ENCODE measurements around the gene SCAMP3. TPM values are rescaled to one million over a fixed set of nuclear protein-coding genes. Genes with fewer than 3 reads are reported as not detected.

SCAMP3 gene
- total and polyA plus RNA-seq, 10 of the 15 experiments (the other 5 are each of a cell fraction or from before 2014, with no cell fraction given): 17.2 to 133 (median 87.3) TPM

GRCh38 chr1:155286544-155286943, 24.4 kb upstream of the SCAMP3 start (continued):
- TF ChIP-seq, protein P1, sequence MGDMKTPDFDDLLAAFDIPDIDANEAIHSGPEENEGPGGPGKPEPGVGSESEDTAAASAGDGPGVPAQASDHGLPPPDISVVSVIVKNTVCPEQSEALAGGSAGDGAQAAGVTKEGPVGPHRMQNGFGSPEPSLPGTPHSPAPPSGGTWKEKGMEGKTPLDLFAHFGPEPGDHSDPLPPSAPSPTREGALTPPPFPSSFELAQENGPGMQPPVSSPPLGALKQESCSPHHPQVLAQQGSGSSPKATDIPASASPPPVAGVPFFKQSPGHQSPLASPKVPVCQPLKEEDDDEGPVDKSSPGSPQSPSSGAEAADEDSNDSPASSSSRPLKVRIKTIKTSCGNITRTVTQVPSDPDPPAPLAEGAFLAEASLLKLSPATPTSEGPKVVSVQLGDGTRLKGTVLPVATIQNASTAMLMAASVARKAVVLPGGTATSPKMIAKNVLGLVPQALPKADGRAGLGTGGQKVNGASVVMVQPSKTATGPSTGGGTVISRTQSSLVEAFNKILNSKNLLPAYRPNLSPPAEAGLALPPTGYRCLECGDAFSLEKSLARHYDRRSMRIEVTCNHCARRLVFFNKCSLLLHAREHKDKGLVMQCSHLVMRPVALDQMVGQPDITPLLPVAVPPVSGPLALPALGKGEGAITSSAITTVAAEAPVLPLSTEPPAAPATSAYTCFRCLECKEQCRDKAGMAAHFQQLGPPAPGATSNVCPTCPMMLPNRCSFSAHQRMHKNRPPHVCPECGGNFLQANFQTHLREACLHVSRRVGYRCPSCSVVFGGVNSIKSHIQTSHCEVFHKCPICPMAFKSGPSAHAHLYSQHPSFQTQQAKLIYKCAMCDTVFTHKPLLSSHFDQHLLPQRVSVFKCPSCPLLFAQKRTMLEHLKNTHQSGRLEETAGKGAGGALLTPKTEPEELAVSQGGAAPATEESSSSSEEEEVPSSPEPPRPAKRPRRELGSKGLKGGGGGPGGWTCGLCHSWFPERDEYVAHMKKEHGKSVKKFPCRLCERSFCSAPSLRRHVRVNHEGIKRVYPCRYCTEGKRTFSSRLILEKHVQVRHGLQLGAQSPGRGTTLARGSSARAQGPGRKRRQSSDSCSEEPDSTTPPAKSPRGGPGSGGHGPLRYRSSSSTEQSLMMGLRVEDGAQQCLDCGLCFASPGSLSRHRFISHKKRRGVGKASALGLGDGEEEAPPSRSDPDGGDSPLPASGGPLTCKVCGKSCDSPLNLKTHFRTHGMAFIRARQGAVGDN (IDR thresholded peaks at IDR 0.05): no peak
- TF ChIP-seq PAX8 (IDR thresholded peaks at IDR 0.05) (no peak), EZH2 (IDR thresholded peaks at IDR 0.05; ENCODE audit: borderline replicate concordance, control insufficient read depth, low read depth, low read length) (no peak), SIN3A (IDR thresholded peaks at IDR 0.05; ENCODE audit: low read depth, low read length) (no peak), FOXK2 (IDR thresholded peaks at IDR 0.05) (no peak), HDAC2 (IDR thresholded peaks at IDR 0.05) (no peak), IRF3 (IDR thresholded peaks at IDR 0.05) (no peak), KAT2A (conservative IDR thresholded peaks at IDR 0.05; ENCODE audit: control insufficient read depth, low read depth, low read length) (no peak)

DNA sequence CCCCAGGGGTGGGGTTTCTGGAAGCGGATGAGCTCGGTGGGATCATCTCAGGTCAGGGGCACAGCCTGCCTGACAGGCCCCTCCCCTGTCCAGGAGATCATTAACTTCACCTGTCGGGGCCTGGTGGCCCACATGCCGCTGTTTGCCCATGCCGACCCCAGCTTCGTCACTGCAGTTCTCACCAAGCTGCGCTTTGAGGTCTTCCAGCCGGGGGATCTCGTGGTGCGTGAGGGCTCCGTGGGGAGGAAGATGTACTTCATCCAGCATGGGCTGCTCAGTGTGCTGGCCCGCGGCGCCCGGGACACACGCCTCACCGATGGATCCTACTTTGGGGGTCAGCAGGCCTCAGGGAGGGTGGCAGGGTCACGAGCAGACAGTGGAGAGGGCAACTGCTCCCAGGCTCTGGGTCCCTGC, 23.5 kb upstream of the SCAMP3 start:
- Histone ChIP-seq H3K4me1 (ENCODE audit: control insufficient read depth, insufficient read depth, low read length) (no peaks in the 10 kb centered on the region), H4K20me1 (ENCODE audit: control insufficient read depth, insufficient read depth) (no peaks in the 10 kb centered on the region), H3K79me2 (ENCODE audit: control insufficient read depth, insufficient read depth, low read length) (no peaks in the 10 kb centered on the region), H3K9me3 (replicated peaks; ENCODE audit: control insufficient read depth, insufficient read depth, low read length) (no peaks in the 10 kb centered on the region), H3K27me3 (replicated peaks in 1 of 2; ENCODE audit: control insufficient read depth in 2 of 2, insufficient read depth in 2 of 2, low read length in 1 of 2) (no peaks in the 10 kb centered on the region), H3K9ac (ENCODE audit: control insufficient read depth, insufficient read depth, low read length) (no peak overlapping the region), H3K4me3 (no peak overlapping the region), H3K27ac (ENCODE audit: control insufficient read depth, insufficient read depth) (no peak overlapping the region), H3K4me2 (ENCODE audit: control insufficient read depth, insufficient read depth) (no peak overlapping the region), H2AFZ (ENCODE audit: control insufficient read depth, low read depth, low read length) (no peak overlapping the region), H3K36me3 (ENCODE audit: control insufficient read depth in 2 of 2, insufficient read depth in 2 of 2, low read length in 1 of 2) (no peaks in the 10 kb centered on the region)
- POLR2A ChIA-PET: interaction anchor here (0.5 kb wide), 2 partner anchors 124 to 546 kb away, joined by 3 to 5 read pairs; no protein-coding TSS in a partner anchor
- intact Hi-C loops (cut with micrococcal nuclease; ENCODE audit: unreplicated experiment): no loop called here
- DNase-seq (ENCODE audit: low read depth, low spot score): no peak
- CTCF ChIA-PET: interaction anchor here (0.5 to 1.3 kb wide), 4 partner anchors 27 to 723 kb away, joined by 3 to 4 read pairs (median 3); no protein-coding TSS in a partner anchor
- no TSS peak for BruUV-seq (replicated peaks)
- RAD21 ChIA-PET (ENCODE audit: unreplicated experiment): interaction anchor here (0.6 kb wide), 1 partner anchor 18 kb away, joined by 3 read pairs; no protein-coding TSS in a partner anchor
- ATAC-seq: no peak
- FAIRE-seq: no peak
- SMC1A ChIA-PET (ENCODE audit: uncharacterized antibody, unreplicated experiment): interaction anchor here (0.6 kb wide), 1 partner anchor 490 kb away, joined by 4 read pairs; no protein-coding TSS in a partner anchor
- 89% methylated on average over 18 of the region's 18 CpGs for WGBS (ENCODE audit: insufficient coverage, insufficient replicate concordance, low lambda C conversion rate, missing lambda C conversion rate)
- in situ Hi-C loops (cut with MboI): no loop called here
- no peak for TF ChIP-seq BCLAF1 (IDR thresholded peaks at IDR 0.05)
- TF ChIP-seq RAD51 (IDR thresholded peaks at IDR 0.05): no peak
- no peak for TF ChIP-seq CREB1 (IDR thresholded peaks at IDR 0.05; ENCODE audit: low read depth)
- TF ChIP-seq, protein P2, sequence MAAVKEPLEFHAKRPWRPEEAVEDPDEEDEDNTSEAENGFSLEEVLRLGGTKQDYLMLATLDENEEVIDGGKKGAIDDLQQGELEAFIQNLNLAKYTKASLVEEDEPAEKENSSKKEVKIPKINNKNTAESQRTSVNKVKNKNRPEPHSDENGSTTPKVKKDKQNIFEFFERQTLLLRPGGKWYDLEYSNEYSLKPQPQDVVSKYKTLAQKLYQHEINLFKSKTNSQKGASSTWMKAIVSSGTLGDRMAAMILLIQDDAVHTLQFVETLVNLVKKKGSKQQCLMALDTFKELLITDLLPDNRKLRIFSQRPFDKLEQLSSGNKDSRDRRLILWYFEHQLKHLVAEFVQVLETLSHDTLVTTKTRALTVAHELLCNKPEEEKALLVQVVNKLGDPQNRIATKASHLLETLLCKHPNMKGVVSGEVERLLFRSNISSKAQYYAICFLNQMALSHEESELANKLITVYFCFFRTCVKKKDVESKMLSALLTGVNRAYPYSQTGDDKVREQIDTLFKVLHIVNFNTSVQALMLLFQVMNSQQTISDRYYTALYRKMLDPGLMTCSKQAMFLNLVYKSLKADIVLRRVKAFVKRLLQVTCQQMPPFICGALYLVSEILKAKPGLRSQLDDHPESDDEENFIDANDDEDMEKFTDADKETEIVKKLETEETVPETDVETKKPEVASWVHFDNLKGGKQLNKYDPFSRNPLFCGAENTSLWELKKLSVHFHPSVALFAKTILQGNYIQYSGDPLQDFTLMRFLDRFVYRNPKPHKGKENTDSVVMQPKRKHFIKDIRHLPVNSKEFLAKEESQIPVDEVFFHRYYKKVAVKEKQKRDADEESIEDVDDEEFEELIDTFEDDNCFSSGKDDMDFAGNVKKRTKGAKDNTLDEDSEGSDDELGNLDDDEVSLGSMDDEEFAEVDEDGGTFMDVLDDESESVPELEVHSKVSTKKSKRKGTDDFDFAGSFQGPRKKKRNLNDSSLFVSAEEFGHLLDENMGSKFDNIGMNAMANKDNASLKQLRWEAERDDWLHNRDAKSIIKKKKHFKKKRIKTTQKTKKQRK (IDR thresholded peaks at IDR 0.05; ENCODE audit: low read depth, low read length): no peak

Measured in GM12878 (cell line).